HL-60 (cell line): ENCODE data around the gene P4HA1.

Experiments used
- CTCF ChIP-seq: IDR thresholded peaks from one replicate; pipeline ENCODE4 v1.5.1; 2011; ENCODE audit warnings: low read length, control low read depth, inconsistent platforms; ENCODE audit not compliant: insufficient read depth
- GABPA ChIP-seq: IDR thresholded peaks from 2 replicates; pipeline ENCODE4 v1.6.1; 2012; ENCODE audit warnings: low read depth
- POLR2AphosphoS5 ChIP-seq: IDR thresholded peaks from 2 replicates; pipeline ENCODE4 v1.6.1; 2012; ENCODE audit warnings: low read depth
- SPI1 ChIP-seq: IDR thresholded peaks from 2 replicates; pipeline ENCODE4 v1.6.1; 2012; ENCODE audit warnings: low read depth, mild to moderate bottlenecking, borderline replicate concordance
- TF ChIP-seq, protein P1 (sequence below): IDR thresholded peaks from 2 replicates; pipeline ENCODE4 v1.6.1; 2012; ENCODE audit warnings: low read depth; ENCODE audit not compliant: insufficient replicate concordance

DNA sequence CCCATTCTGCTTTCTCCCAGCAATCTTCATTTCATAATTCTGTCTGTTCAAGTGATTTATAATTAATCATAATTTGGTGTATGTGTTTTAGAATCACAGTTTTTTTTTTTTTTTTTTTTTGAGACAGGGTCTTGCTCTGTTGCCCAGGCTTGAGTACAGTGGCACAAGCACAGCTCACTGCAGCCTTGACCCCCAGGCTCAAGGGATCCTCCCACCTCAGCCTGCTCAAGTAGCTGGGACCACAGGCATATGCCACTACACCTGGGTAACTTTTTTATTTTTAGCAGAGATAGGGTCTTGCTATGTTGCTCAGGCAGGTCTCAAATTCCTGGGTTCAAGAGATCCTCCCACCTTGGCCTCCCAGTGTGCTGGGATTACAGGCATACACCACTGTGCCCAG, 92.8 kb downstream of the P4HA1 start:
- no peak for TF ChIP-seq CTCF
- TF ChIP-seq POLR2AphosphoS5 = no peak
- TF ChIP-seq, protein P1, sequence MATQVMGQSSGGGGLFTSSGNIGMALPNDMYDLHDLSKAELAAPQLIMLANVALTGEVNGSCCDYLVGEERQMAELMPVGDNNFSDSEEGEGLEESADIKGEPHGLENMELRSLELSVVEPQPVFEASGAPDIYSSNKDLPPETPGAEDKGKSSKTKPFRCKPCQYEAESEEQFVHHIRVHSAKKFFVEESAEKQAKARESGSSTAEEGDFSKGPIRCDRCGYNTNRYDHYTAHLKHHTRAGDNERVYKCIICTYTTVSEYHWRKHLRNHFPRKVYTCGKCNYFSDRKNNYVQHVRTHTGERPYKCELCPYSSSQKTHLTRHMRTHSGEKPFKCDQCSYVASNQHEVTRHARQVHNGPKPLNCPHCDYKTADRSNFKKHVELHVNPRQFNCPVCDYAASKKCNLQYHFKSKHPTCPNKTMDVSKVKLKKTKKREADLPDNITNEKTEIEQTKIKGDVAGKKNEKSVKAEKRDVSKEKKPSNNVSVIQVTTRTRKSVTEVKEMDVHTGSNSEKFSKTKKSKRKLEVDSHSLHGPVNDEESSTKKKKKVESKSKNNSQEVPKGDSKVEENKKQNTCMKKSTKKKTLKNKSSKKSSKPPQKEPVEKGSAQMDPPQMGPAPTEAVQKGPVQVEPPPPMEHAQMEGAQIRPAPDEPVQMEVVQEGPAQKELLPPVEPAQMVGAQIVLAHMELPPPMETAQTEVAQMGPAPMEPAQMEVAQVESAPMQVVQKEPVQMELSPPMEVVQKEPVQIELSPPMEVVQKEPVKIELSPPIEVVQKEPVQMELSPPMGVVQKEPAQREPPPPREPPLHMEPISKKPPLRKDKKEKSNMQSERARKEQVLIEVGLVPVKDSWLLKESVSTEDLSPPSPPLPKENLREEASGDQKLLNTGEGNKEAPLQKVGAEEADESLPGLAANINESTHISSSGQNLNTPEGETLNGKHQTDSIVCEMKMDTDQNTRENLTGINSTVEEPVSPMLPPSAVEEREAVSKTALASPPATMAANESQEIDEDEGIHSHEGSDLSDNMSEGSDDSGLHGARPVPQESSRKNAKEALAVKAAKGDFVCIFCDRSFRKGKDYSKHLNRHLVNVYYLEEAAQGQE = no peak
- no peak for TF ChIP-seq GABPA
- TF ChIP-seq SPI1 = no peak
